Measurements from ENCODE around the gene TMEM11.

The TMEM11 gene

GRCh38 chr17:21252796-21253645, 39.1 kb upstream of the TMEM11 start, which contains the start of gene NATD1:
Gene NATD1 (minus strand): TSS chr17:21253410. CDS start chr17:21253264, 146 bp downstream.
- Histone ChIP-seq H3K4me1 (ENCODE audit: control insufficient read depth in 1 of 2, insufficient read depth in 1 of 2, low read depth in 1 of 2, low read length in 1 of 2) (peaks cover 39 to 49% of the 10 kb centered on the region in 2 experiments), H3K9me3 (no peaks in the 10 kb centered on the region), H3K27ac (peak within 1 kb of the TSS; percentile 92), H3K4me3 (ENCODE audit: low read depth in 1 of 2, low read length in 1 of 2) (peak within 1 kb of the TSS; percentile 75 to 91), H3K27me3 (no peaks in the 10 kb centered on the region), H3K36me3 (peaks cover 7% of the 10 kb centered on the region)
- TF ChIP-seq CTCF (IDR thresholded peaks at IDR 0.05) = no peak

- no peak for TF ChIP-seq CTCF (IDR thresholded peaks at IDR 0.05)
- Histone ChIP-seq H3K4me1 (ENCODE audit: control insufficient read depth in 1 of 2, insufficient read depth in 1 of 2, low read depth in 1 of 2, low read length in 1 of 2) (peaks cover 39 to 49% of the 10 kb centered on the region in 2 experiments), H3K4me3 (ENCODE audit: low read depth in 1 of 2, low read length in 1 of 2) (peak overlapping the region; percentile 75 to 91), H3K9me3 (no peaks in the 10 kb centered on the region), H3K36me3 (peaks cover 14% of the 10 kb centered on the region), H3K27ac (peak overlapping the region; percentile 92), H3K27me3 (no peaks in the 10 kb centered on the region)
Measured at GRCh38 chr17:21252289-21252795, 38.4 kb upstream of the TMEM11 start.

- Histone ChIP-seq H3K4me3 (ENCODE audit: low read depth in 1 of 2, low read length in 1 of 2) (peak overlapping the region; percentile 75 to 91), H3K36me3 (peaks cover 19% of the 10 kb centered on the region), H3K27me3 (no peaks in the 10 kb centered on the region), H3K4me1 (ENCODE audit: control insufficient read depth in 1 of 2, insufficient read depth in 1 of 2, low read depth in 1 of 2, low read length in 1 of 2) (peaks cover 39 to 44% of the 10 kb centered on the region in 2 experiments), H3K9me3 (no peaks in the 10 kb centered on the region), H3K27ac (peak overlapping the region; percentile 92)
- no peak for TF ChIP-seq CTCF (IDR thresholded peaks at IDR 0.05)
Measured at GRCh38 chr17:21251337-21252010, 37.5 kb upstream of the TMEM11 start.

- TF ChIP-seq CTCF (IDR thresholded peaks at IDR 0.05) = no peak
- no peaks in the 10 kb centered on the region for H3K9me3 ChIP-seq
Measured at GRCh38 chr17:21250854-21251253, 36.9 kb upstream of the TMEM11 start.

GRCh38 chr17:21249920-21250703, 36.2 kb upstream of the TMEM11 start:
- no peaks in the 10 kb centered on the region for H3K27me3 ChIP-seq
- peaks cover 43 to 47% of the 10 kb centered on the region in 2 experiments for H3K4me1 ChIP-seq (ENCODE audit: control insufficient read depth in 1 of 2, insufficient read depth in 1 of 2, low read depth in 1 of 2, low read length in 1 of 2)
- TF ChIP-seq CTCF (IDR thresholded peaks at IDR 0.05) = no peak
- peak overlapping the region; percentile 92 for H3K27ac ChIP-seq
- H3K9me3 ChIP-seq = no peaks in the 10 kb centered on the region
- peak overlapping the region in 1 of 2 experiments; percentile 75 for H3K4me3 ChIP-seq (ENCODE audit: low read depth in 1 of 2, low read length in 1 of 2)
- H3K36me3 ChIP-seq = peaks cover 30% of the 10 kb centered on the region

More at GRCh38 chr17:21250854-21251253, 36.9 kb upstream of the TMEM11 start:
- H3K4me1 ChIP-seq (ENCODE audit: control insufficient read depth in 1 of 2, insufficient read depth in 1 of 2, low read depth in 1 of 2, low read length in 1 of 2) = peaks cover 42 to 43% of the 10 kb centered on the region in 2 experiments
- peak overlapping the region; percentile 92 for H3K27ac ChIP-seq
- H3K27me3 ChIP-seq = no peaks in the 10 kb centered on the region
- H3K36me3 ChIP-seq = peaks cover 22% of the 10 kb centered on the region
- H3K4me3 ChIP-seq (ENCODE audit: low read depth in 1 of 2, low read length in 1 of 2) = peak overlapping the region; percentile 2 to 75
